ENCODE data around the gene CYTH1. TPM values are rescaled to one million over a fixed set of nuclear protein-coding genes. Genes with fewer than 3 reads are reported as not detected.

The CYTH1 gene
- total RNA-seq, 1 experiment from 2014 or later: 34.3 TPM

- no peak overlapping the region for H3K4me3 ChIP-seq (replicated peaks in 1 of 2; ENCODE audit: low read depth in 1 of 2, low read length in 2 of 2)
- ChIA-PET RAD21 (ENCODE audit: low non-redundant PET in 1 of 2, low total read pairs in 2 of 2, uncharacterized antibody in 2 of 2, unreplicated experiment in 2 of 2) (no interaction called here), CTCF (no interaction called here), POLR2A (interaction anchor here (0.6 kb wide), 1 partner anchor 24 kb away, joined by 4 read pairs; no protein-coding TSS in a partner anchor)
- peaks cover 51 to 80% of the 10 kb centered on the region in 2 experiments for H3K36me3 ChIP-seq (ENCODE audit: control insufficient read depth in 1 of 2, insufficient read depth in 2 of 2, low read length in 2 of 2)
- no peak for DNase-seq (ENCODE audit: low read depth, low spot score)
- no peaks in the 10 kb centered on the region for H3K4me1 ChIP-seq (ENCODE audit: control insufficient read depth in 1 of 2, insufficient read depth in 2 of 2, low read length in 2 of 2)
- BruUV-seq (replicated peaks): no TSS peak
- H3K27me3 ChIP-seq (ENCODE audit: insufficient read depth, low read length): no peaks in the 10 kb centered on the region
- intact Hi-C loops (cut with micrococcal nuclease): loop anchor here (5.0 kb wide), 1 partner anchor 351 kb away; no protein-coding TSS in a partner anchor
- no peak overlapping the region for H2AFZ ChIP-seq (ENCODE audit: low read depth, low read length, poor library complexity, severe bottlenecking)
- no peaks in the 10 kb centered on the region for H3K9me3 ChIP-seq (ENCODE audit: control insufficient read depth in 1 of 2, insufficient read depth in 1 of 2, low read depth in 1 of 2, low read length in 2 of 2)
- ATAC-seq: no peak
- peaks cover 38% of the 10 kb centered on the region; the same call in 1 of the 2 replicates for H3K79me2 ChIP-seq (ENCODE audit: insufficient read depth, low read length)
- no peak overlapping the region for H3K4me2 ChIP-seq (ENCODE audit: low read length)
- H3K9me2 ChIP-seq (ENCODE audit: insufficient read depth): no peaks in the 10 kb centered on the region
- H3K9ac ChIP-seq (ENCODE audit: low read length): no peak overlapping the region
- peaks cover 16% of the 10 kb centered on the region; the same call in 1 of the 2 replicates for H4K20me1 ChIP-seq (ENCODE audit: insufficient read depth)
- H3K27ac ChIP-seq (ENCODE audit: low read depth, low read length): no peak overlapping the region
- TF ChIP-seq CBX3 (IDR thresholded peaks at IDR 0.05; ENCODE audit: low read depth): no peak
- no peak for TF ChIP-seq EZH2 (IDR thresholded peaks at IDR 0.05)
- TF ChIP-seq CTCF (IDR thresholded peaks at IDR 0.05 in 2 of 3, conservative IDR thresholded peaks at IDR 0.05 in 1 of 3; ENCODE audit: borderline replicate concordance in 1 of 3, insufficient read depth in 1 of 3, low read depth in 2 of 3, low read length in 2 of 3): no peak
- no peak for TF ChIP-seq ZNF274 (IDR thresholded peaks at IDR 0.05; ENCODE audit: low read depth, low read length)
- TF ChIP-seq ZFX (IDR thresholded peaks at IDR 0.05): no peak
- no peak for TF ChIP-seq CEBPB (IDR thresholded peaks at IDR 0.05; ENCODE audit: low read depth)
- no peak for TF ChIP-seq EGR1 (IDR thresholded peaks at IDR 0.05; ENCODE audit: low read depth)
- no peak for TF ChIP-seq RAD21 (IDR thresholded peaks at IDR 0.05; ENCODE audit: low read depth)
- no peak for TF ChIP-seq YY1 (IDR thresholded peaks at IDR 0.05; ENCODE audit: extremely low read depth, insufficient replicate concordance, low read depth, low read length)
- TF ChIP-seq SP1 (IDR thresholded peaks at IDR 0.05; ENCODE audit: low read depth): no peak
- TF ChIP-seq TCF7L2 (IDR thresholded peaks at IDR 0.05; ENCODE audit: borderline replicate concordance, extremely low read depth, insufficient read depth, insufficient read length): no peak
- TF ChIP-seq FOSL1 (IDR thresholded peaks at IDR 0.05; ENCODE audit: low read depth): no peak
- TF ChIP-seq ATF3 (IDR thresholded peaks at IDR 0.05): no peak
- no peak for TF ChIP-seq MAX (IDR thresholded peaks at IDR 0.05)
- TF ChIP-seq POLR2AphosphoS5 (IDR thresholded peaks at IDR 0.05; ENCODE audit: low read depth, low read length): no peak
- no peak for TF ChIP-seq ZBTB33 (IDR thresholded peaks at IDR 0.05; ENCODE audit: extremely low read depth, insufficient replicate concordance, low read length)
- TF ChIP-seq SIN3A (IDR thresholded peaks at IDR 0.05; ENCODE audit: low read depth): no peak
Observed at GRCh38 chr17:78797691-78798585, 15.9 kb upstream of the CYTH1 start.

All from HCT116 (cell line).